A673 (cell line): Measurements from ENCODE around the gene COL4A1. TPM values are rescaled to one million over a fixed set of nuclear protein-coding genes. Genes with fewer than 3 reads are reported as not detected.

Source experiments
- BruUV-seq: library from RNA; stranded (reverse); fragments of 400-500 nt; replicated peaks from 2 replicates; lab custom pipeline; 2021; lab: Mats Ljungman, UMichigan
- CTCF ChIA-PET: fragments of 300-600 bp; sonication (Branson Sonifier 250); formaldehyde crosslinking; loops from one replicate; lab custom pipeline; 2022; ENCODE audit warnings: antibody characterized with exemption; lab: Charles Lee
- POLR2A ChIA-PET: fragments of 300-600 bp; sonication (Branson Sonifier 250); formaldehyde crosslinking; loops from one replicate; lab custom pipeline; 2022; ENCODE audit warnings: antibody characterized with exemption; ENCODE audit not compliant: low non-redundant PET; lab: Charles Lee
- DNase-seq: peaks from one replicate; pipeline ENCODE4 v3.0.0-alpha.2; 2015; ENCODE audit warnings: low spot score
- H3K27ac ChIP-seq: fragments of 200-600 bp; sonication (generic); 2 replicates; pipeline ENCODE4 v1.5.1; 2016; ENCODE audit warnings: mixed run types, low read depth, mild to moderate bottlenecking, mixed read lengths, antibody characterized with exemption, low read length; ENCODE audit not compliant: poor library complexity, severe bottlenecking
- H3K27me3 ChIP-seq: fragments of 200-600 bp; sonication (generic); replicated peaks from 2 replicates; pipeline ENCODE4 v1.6.1; 2017; ENCODE audit warnings: mixed run types, low read depth, mild to moderate bottlenecking, mixed read lengths, antibody characterized with exemption, low read length; ENCODE audit not compliant: insufficient read depth, poor library complexity
- H3K36me3 ChIP-seq: fragments of 200-600 bp; sonication (generic); 2 replicates; pipeline ENCODE4 v1.6.1; 2016; ENCODE audit warnings: mixed run types, mild to moderate bottlenecking, mixed read lengths, antibody characterized with exemption, low read length; ENCODE audit not compliant: insufficient read depth, poor library complexity, severe bottlenecking
- H3K4me1 ChIP-seq: fragments of 200-600 bp; sonication (generic); 2 replicates; pipeline ENCODE4 v1.6.1; 2017; ENCODE audit warnings: mixed run types, mild to moderate bottlenecking, mixed read lengths, antibody characterized with exemption, low read length; ENCODE audit not compliant: insufficient read depth, poor library complexity, severe bottlenecking
- H3K4me3 ChIP-seq: fragments of 200-600 bp; sonication (generic); 2 replicates; pipeline ENCODE4 v1.5.1; 2016; ENCODE audit warnings: low read depth, mixed run types, mild to moderate bottlenecking, mixed read lengths, low read length; ENCODE audit not compliant: poor library complexity, severe bottlenecking
- H3K9me3 ChIP-seq: fragments of 200-600 bp; sonication (generic); 2 replicates; pipeline ENCODE4 v1.6.1; 2016; ENCODE audit warnings: mixed run types, low read depth, mild to moderate bottlenecking, mixed read lengths, antibody characterized with exemption, low read length; ENCODE audit not compliant: poor library complexity, severe bottlenecking
- CTCF ChIP-seq: fragments of 300-800, 200-600 bp; sonication (generic); conservative IDR thresholded peaks from 2 replicates; pipeline ENCODE4 v1.5.1; 2017; ENCODE audit warnings: low read depth, mild to moderate bottlenecking, antibody characterized with exemption, low read length, moderate library complexity, mixed read lengths
- EZH2 ChIP-seq: fragments of 200-600 bp; sonication (generic); IDR thresholded peaks from 2 replicates; pipeline ENCODE4 v1.6.1; 2017; ENCODE audit warnings: borderline replicate concordance, low read depth, mild to moderate bottlenecking, mixed read lengths, antibody characterized with exemption, low read length; ENCODE audit not compliant: poor library complexity, severe bottlenecking
- intact Hi-C: fragments of 100-400 bp; cut with micrococcal nuclease; formaldehyde crosslinking; loops from one replicate; pipeline ENCODE4 v1.10.0; 2022; ENCODE audit not compliant: unreplicated experiment
- total RNA-seq: library from RNA; stranded (reverse); gene quantifications from 2 replicates; pipeline ENCODE4 v1.2.3, GENCODE V29; 2021

The COL4A1 gene
- total RNA-seq, 1 experiment from 2014 or later: 83.9 TPM

DNA sequence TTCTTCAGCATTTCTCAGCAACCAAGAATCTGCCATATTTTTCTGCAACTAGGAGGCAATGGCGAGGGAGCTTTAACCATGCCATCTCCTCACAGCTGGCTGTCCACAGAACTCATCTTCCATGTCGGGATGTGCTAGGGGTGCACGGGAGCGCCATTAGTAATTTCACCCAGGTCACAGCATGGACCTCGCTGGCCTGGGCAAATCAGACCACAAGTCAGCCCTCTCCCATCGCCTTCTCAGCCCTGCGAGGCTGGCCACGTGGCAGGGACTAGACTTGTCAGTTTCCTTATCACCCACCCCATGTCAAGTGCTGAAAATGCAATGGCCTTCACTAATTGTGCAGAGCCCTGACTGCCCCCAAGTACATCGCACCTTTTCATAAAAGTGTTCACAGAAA lies 15.7 kb downstream of the COL4A1 start:
- ChIA-PET CTCF (no interaction called here), POLR2A (no interaction called here)
- H3K27me3 ChIP-seq: no peaks in the 10 kb centered on the region
- no peaks in the 10 kb centered on the region for H3K4me1 ChIP-seq
- H3K27ac ChIP-seq: no peak overlapping the region
- intact Hi-C loops: no loop called here
- no TSS peak for BruUV-seq
- H3K36me3 ChIP-seq: no peaks in the 10 kb centered on the region
- no peak for DNase-seq
- no peaks in the 10 kb centered on the region for H3K9me3 ChIP-seq
- H3K4me3 ChIP-seq: no peak overlapping the region
- no peak for TF ChIP-seq CTCF
- TF ChIP-seq EZH2: no peak

GRCh38 chr13:110290826-110291225 lies 16.1 kb downstream of the COL4A1 start:
- intact Hi-C loops: no loop called here
- BruUV-seq: no TSS peak
- DNase-seq: no peak
- ChIA-PET CTCF (no interaction called here), POLR2A (no interaction called here)
- Histone ChIP-seq H3K27me3 (no peaks in the 10 kb centered on the region), H3K9me3 (no peaks in the 10 kb centered on the region), H3K36me3 (no peaks in the 10 kb centered on the region), H3K4me1 (no peaks in the 10 kb centered on the region), H3K27ac (no peak overlapping the region), H3K4me3 (no peak overlapping the region)
- TF ChIP-seq CTCF (no peak), EZH2 (no peak)

DNA sequence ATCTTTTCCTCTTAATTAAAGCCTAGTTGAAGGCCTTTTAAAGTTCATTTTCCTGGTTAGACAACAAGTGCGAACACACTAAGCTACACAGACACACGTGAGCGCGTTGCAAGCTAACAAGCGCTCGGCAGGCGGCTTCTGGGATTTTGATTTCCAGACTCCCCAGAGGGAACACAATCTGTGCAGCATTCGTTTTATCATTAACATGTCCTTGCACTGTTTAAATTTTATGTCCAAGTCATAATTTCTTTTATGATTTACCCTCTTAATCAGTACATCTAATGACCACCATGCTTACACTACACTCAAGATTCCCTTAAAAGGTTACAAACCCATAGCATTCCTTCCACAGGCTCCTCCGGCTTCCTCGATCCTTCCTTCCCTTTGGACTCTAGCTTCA lies 16.8 kb downstream of the COL4A1 start:
- BruUV-seq: no TSS peak
- POLR2A ChIA-PET: no interaction called here
- Histone ChIP-seq H3K4me1 (no peaks in the 10 kb centered on the region), H3K27ac (no peak overlapping the region), H3K4me3 (no peak overlapping the region), H3K36me3 (no peaks in the 10 kb centered on the region), H3K27me3 (no peaks in the 10 kb centered on the region), H3K9me3 (no peaks in the 10 kb centered on the region)
- intact Hi-C loops: no loop called here
- CTCF ChIA-PET: no interaction called here
- TF ChIP-seq CTCF (no peak), EZH2 (no peak)
- DNase-seq: no peak
